ENCODE results near the gene DELE1.

DELE1 gene

DNA sequence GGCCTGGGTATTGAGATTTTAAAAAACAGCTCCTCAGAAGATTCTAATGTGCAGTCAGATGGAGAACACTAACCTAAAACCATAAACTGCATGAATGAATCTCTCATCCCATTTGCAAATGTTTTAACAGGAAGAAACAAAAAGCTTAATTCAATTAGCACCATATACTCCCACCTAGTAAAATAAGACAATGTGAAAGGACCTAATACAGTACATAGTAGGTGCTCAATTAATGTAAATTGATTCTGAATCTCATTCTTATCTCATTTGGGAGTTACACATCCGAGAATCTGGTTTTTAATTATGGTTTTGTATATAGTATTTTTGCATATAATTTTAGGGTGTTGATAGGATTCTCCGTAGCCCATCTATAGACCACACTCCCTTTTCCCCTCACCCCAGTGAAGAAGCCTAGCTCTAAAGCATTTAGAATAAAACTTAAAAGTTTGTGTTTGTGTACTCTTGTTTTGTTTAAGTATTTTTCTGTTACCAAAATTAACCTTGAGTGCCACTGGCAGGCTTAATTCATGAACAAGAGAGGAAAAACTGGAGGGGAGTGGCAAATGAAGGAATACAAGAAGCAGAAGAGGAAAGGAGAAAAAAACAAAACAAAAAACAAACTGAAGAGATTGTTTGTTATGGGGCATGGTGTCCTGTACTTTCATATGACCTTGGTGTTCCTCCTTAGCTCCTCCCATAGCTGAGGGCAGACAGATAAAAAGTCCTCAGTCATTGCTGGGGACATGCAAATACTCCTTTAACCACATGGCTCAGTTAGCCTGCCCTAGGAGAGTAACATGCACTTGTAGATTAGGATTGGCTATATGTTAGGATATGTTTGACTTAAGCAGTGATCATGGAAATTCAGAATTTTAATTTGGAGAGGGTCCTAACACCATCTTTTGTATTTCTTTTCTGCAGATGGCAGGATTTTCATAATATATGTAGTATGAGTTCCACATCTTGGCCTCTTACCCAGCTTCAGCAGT is 46.4 kb downstream of the DELE1 start:
- Mint-ChIP-seq H3K4me3 (peak overlapping the region; percentile 97 to 99 (median 99)), H3K27ac (peak overlapping the region; percentile 96 to 99 (median 99)), H3K9me3 (no peaks in the 10 kb centered on the region), H3K27me3 (ENCODE audit: low read depth) (no peaks in the 10 kb centered on the region), H3K36me3 (ENCODE audit: low read depth) (peaks cover 28% of the 10 kb centered on the region), H3K4me1 (peaks cover 30% of the 10 kb centered on the region)
- TF ChIP-seq, protein P1, sequence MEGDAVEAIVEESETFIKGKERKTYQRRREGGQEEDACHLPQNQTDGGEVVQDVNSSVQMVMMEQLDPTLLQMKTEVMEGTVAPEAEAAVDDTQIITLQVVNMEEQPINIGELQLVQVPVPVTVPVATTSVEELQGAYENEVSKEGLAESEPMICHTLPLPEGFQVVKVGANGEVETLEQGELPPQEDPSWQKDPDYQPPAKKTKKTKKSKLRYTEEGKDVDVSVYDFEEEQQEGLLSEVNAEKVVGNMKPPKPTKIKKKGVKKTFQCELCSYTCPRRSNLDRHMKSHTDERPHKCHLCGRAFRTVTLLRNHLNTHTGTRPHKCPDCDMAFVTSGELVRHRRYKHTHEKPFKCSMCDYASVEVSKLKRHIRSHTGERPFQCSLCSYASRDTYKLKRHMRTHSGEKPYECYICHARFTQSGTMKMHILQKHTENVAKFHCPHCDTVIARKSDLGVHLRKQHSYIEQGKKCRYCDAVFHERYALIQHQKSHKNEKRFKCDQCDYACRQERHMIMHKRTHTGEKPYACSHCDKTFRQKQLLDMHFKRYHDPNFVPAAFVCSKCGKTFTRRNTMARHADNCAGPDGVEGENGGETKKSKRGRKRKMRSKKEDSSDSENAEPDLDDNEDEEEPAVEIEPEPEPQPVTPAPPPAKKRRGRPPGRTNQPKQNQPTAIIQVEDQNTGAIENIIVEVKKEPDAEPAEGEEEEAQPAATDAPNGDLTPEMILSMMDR (IDR thresholded peaks at IDR 0.05; ENCODE audit: unreplicated experiment in 3 of 3): no peak

DNA sequence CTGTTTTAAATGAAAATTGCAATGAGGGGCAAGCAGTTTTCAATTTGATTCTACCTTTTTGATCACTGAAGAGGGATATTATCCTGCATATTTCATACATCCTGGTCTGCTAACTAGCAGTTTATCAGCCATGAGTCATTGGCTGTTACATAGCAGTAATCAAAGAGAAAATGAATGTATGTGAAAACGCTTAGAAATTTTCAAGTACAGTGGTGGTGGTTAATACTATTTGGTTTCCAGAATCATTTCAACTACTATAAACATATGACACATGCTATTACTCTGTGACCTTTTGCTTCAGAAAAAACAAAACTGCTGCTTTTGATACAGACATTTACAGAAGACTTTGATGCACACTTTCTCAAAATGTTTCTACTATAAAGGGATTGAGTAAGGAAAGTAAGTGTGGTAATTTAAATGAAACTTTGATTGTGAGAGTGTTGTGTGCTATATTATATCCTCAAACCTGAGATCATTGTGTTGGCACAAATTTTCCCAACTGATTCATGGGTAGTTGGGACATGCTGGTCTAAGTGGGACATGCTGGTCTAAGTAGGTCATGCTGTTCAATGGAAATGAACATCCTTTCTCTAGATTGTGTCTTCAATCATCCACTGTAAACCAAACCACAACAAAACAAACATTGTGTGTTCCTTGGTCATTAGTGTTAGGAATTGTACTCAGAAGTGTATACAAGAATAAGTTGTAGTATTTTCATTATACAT is 50.4 kb downstream of the DELE1 start:
- Mint-ChIP-seq H3K36me3 (ENCODE audit: low read depth) (peaks cover 56% of the 10 kb centered on the region), H3K27ac (no peak overlapping the region), H3K4me3 (no peak overlapping the region), H3K9me3 (no peaks in the 10 kb centered on the region), H3K27me3 (ENCODE audit: low read depth) (no peaks in the 10 kb centered on the region), H3K4me1 (peaks cover 17% of the 10 kb centered on the region)
- TF ChIP-seq, protein P1 (IDR thresholded peaks at IDR 0.05; ENCODE audit: unreplicated experiment in 3 of 3): no peak

DNA sequence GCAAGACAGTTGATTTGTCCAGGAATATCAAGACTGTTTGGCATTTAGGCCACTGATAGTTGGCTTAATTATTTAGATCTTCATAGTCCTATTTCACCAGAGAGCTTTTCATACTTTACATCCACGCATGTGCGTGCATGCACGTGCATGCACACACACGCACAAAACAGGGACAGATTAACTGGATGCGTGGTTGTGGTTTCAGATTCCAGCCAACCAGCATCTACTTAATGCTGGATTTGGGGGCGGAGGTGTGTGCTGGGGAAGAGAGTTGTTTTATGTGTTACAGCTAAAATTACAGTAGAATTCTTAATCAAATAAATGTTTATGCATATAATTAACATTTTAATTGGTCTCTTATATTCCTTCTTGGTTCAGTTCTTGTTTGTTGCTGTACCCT is 52.5 kb downstream of the DELE1 start:
- no peak overlapping the region for H3K27ac Mint-ChIP-seq
- TF ChIP-seq, protein P1 (IDR thresholded peaks at IDR 0.05; ENCODE audit: unreplicated experiment in 3 of 3): no peak

DNA sequence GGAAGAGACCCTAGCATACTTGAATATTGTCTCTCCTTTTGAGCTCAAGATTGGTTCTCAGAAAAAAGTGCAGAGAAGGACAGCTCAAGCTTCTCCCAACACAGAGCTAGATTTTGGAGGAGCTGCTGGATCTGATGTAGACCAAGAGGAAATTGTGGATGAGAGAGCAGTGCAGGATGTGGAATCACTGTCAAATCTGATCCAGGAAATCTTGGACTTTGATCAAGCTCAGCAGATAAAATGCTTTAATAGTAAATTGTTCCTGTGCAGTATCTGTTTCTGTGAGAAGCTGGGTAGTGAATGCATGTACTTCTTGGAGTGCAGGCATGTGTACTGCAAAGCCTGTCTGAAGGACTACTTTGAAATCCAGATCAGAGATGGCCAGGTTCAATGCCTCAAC is 54.7 kb downstream of the DELE1 start:
- no peaks in the 10 kb centered on the region for H3K27me3 Mint-ChIP-seq (ENCODE audit: low read depth)
- H3K36me3 Mint-ChIP-seq (ENCODE audit: low read depth): peaks cover 78% of the 10 kb centered on the region
- no peak overlapping the region for H3K27ac Mint-ChIP-seq
- H3K9me3 Mint-ChIP-seq: no peaks in the 10 kb centered on the region
- no peaks in the 10 kb centered on the region for H3K4me1 Mint-ChIP-seq
- H3K4me3 Mint-ChIP-seq: no peak overlapping the region
- TF ChIP-seq, protein P1 (IDR thresholded peaks at IDR 0.05; ENCODE audit: unreplicated experiment in 3 of 3): no peak

More for the DNA sequence above, 52.5 kb downstream of the DELE1 start:
- Mint-ChIP-seq H3K9me3 (no peaks in the 10 kb centered on the region), H3K4me1 (no peaks in the 10 kb centered on the region), H3K36me3 (ENCODE audit: low read depth) (peaks cover 66% of the 10 kb centered on the region), H3K4me3 (no peak overlapping the region), H3K27me3 (ENCODE audit: low read depth) (no peaks in the 10 kb centered on the region)

DNA sequence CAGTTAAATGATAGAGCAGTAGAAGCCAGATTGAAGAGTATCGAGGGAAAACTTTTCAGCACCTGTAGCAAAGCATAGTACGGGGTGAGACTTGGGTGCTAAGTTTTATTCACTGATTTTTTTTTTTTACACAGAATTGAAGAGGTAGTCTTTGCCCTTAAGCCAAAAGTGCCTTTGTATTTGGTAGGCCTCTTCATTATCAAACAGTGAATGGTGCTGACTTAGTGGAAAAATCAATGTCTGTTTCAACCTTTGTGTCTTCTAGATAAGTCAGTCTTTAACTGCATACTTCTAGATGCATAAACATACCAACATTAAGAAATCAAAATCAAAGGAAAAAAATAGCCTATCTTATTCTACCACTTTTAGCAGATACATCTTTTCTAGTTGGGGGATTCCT is 59.0 kb downstream of the DELE1 start:
- no peak overlapping the region for H3K4me3 Mint-ChIP-seq
- no peak overlapping the region for H3K27ac Mint-ChIP-seq
- H3K9me3 Mint-ChIP-seq: no peaks in the 10 kb centered on the region
- peaks cover 80% of the 10 kb centered on the region for H3K36me3 Mint-ChIP-seq (ENCODE audit: low read depth)
- TF ChIP-seq, protein P1 (IDR thresholded peaks at IDR 0.05; ENCODE audit: unreplicated experiment in 3 of 3): no peak
- no peaks in the 10 kb centered on the region for H3K4me1 Mint-ChIP-seq
- H3K27me3 Mint-ChIP-seq (ENCODE audit: low read depth): no peaks in the 10 kb centered on the region

Measured in nephron (organoid).